ENCODE results near the gene SEMA4C. TPM values are rescaled to one million over a fixed set of nuclear protein-coding genes. Genes with fewer than 3 reads are reported as not detected.

Gene SEMA4C
- total RNA-seq, 2 experiments from 2014 or later = 0.06 to 0.19 TPM

GRCh38 chr2:96878796-96879544, 9.1 kb upstream of the SEMA4C start:
- H3K4me3 ChIP-seq (ENCODE audit: low read depth, low read length, poor library complexity, severe bottlenecking) = no peak overlapping the region
- no peak for DNase-seq (ENCODE audit: low spot score)
- peaks cover 3% of the 10 kb centered on the region for H3K4me1 ChIP-seq (ENCODE audit: insufficient read depth, low read length, poor library complexity, severe bottlenecking)
- H3K9me3 ChIP-seq (ENCODE audit: low read length) = no peaks in the 10 kb centered on the region
- no peak overlapping the region for H3K27ac ChIP-seq (ENCODE audit: low read depth, low read length, poor library complexity, severe bottlenecking)
- CTCF ChIA-PET (ENCODE audit: unreplicated experiment) = no interaction called here
- H3K36me3 ChIP-seq (ENCODE audit: insufficient read depth, low read length) = no peaks in the 10 kb centered on the region
- intact Hi-C loops (cut with micrococcal nuclease; ENCODE audit: unreplicated experiment) = no loop called here
- H2AFZ ChIP-seq (ENCODE audit: low read length) = no peak overlapping the region
- no peak overlapping the region for H3K4me2 ChIP-seq (ENCODE audit: low read length)
- no peaks in the 10 kb centered on the region for H4K20me1 ChIP-seq (ENCODE audit: insufficient read depth, low read length)
- no peaks in the 10 kb centered on the region for H3K79me2 ChIP-seq (ENCODE audit: insufficient read depth, low read depth, low read length)
- TF ChIP-seq CTCF (conservative IDR thresholded peaks at IDR 0.05; ENCODE audit: low read length) (no peak), EZH2phosphoT487 (IDR thresholded peaks at IDR 0.05; ENCODE audit: borderline replicate concordance, low read depth, low read length) (no peak)
- no TSS peak for BruUV-seq (replicated peaks)
- H3K9me2 ChIP-seq (ENCODE audit: insufficient read depth, low read length) = no peaks in the 10 kb centered on the region
- POLR2A ChIA-PET = interaction anchor here (0.6 kb wide), 1 partner anchor 683 kb away, joined by 3 read pairs; no protein-coding TSS in a partner anchor

- Histone ChIP-seq H4K20me1 (ENCODE audit: insufficient read depth, low read length) (no peaks in the 10 kb centered on the region), H3K4me1 (ENCODE audit: insufficient read depth, low read length, poor library complexity, severe bottlenecking) (peaks cover 3% of the 10 kb centered on the region), H3K27ac (ENCODE audit: low read depth, low read length, poor library complexity, severe bottlenecking) (no peak overlapping the region), H3K4me2 (ENCODE audit: low read length) (no peak overlapping the region), H2AFZ (ENCODE audit: low read length) (no peak overlapping the region), H3K79me2 (ENCODE audit: insufficient read depth, low read depth, low read length) (no peaks in the 10 kb centered on the region), H3K4me3 (ENCODE audit: low read depth, low read length, poor library complexity, severe bottlenecking) (no peak overlapping the region), H3K9me2 (ENCODE audit: insufficient read depth, low read length) (no peaks in the 10 kb centered on the region), H3K36me3 (ENCODE audit: insufficient read depth, low read length) (no peaks in the 10 kb centered on the region), H3K9me3 (ENCODE audit: low read length) (no peaks in the 10 kb centered on the region)
- no peak for DNase-seq (ENCODE audit: low spot score)
- no TSS peak for BruUV-seq (replicated peaks)
- POLR2A ChIA-PET = no interaction called here
- CTCF ChIA-PET (ENCODE audit: unreplicated experiment) = no interaction called here
- intact Hi-C loops (cut with micrococcal nuclease; ENCODE audit: unreplicated experiment) = no loop called here
- no peak for TF ChIP-seq EZH2phosphoT487 (IDR thresholded peaks at IDR 0.05; ENCODE audit: borderline replicate concordance, low read depth, low read length)
- TF ChIP-seq CTCF (conservative IDR thresholded peaks at IDR 0.05; ENCODE audit: low read length) = no peak
Measured at GRCh38 chr2:96878171-96878570, 8.3 kb upstream of the SEMA4C start.

GRCh38 chr2:96877631-96878092, 7.8 kb upstream of the SEMA4C start:
- no peak overlapping the region for H2AFZ ChIP-seq (ENCODE audit: low read length)
- no TSS peak for BruUV-seq (replicated peaks)
- H3K4me1 ChIP-seq (ENCODE audit: insufficient read depth, low read length, poor library complexity, severe bottlenecking) = peaks cover 3% of the 10 kb centered on the region
- no peak overlapping the region for H3K4me2 ChIP-seq (ENCODE audit: low read length)
- intact Hi-C loops (cut with micrococcal nuclease; ENCODE audit: unreplicated experiment) = no loop called here
- H3K36me3 ChIP-seq (ENCODE audit: insufficient read depth, low read length) = no peaks in the 10 kb centered on the region
- DNase-seq (ENCODE audit: low spot score) = no peak
- no peaks in the 10 kb centered on the region for H3K9me2 ChIP-seq (ENCODE audit: insufficient read depth, low read length)
- no peaks in the 10 kb centered on the region for H4K20me1 ChIP-seq (ENCODE audit: insufficient read depth, low read length)
- no peaks in the 10 kb centered on the region for H3K79me2 ChIP-seq (ENCODE audit: insufficient read depth, low read depth, low read length)
- no peak overlapping the region for H3K27ac ChIP-seq (ENCODE audit: low read depth, low read length, poor library complexity, severe bottlenecking)
- no peak overlapping the region for H3K4me3 ChIP-seq (ENCODE audit: low read depth, low read length, poor library complexity, severe bottlenecking)
- POLR2A ChIA-PET = no interaction called here
- CTCF ChIA-PET (ENCODE audit: unreplicated experiment) = no interaction called here
- no peak for TF ChIP-seq CTCF (conservative IDR thresholded peaks at IDR 0.05; ENCODE audit: low read length)
- TF ChIP-seq EZH2phosphoT487 (IDR thresholded peaks at IDR 0.05; ENCODE audit: borderline replicate concordance, low read depth, low read length) = no peak
- H3K9me3 ChIP-seq (ENCODE audit: low read length) = no peaks in the 10 kb centered on the region
